ENCODE measurements around the gene CYTL1.

Gene CYTL1

GRCh38 chr4:5041699-5042098 is 22.4 kb upstream of the CYTL1 start:
- H3K27ac ChIP-seq (replicated peaks): no peak overlapping the region
- no peak for TF ChIP-seq REST (IDR thresholded peaks at IDR 0.05; ENCODE audit: insufficient replicate concordance, low read depth)
- no peak for TF ChIP-seq CTCF (IDR thresholded peaks at IDR 0.05; ENCODE audit: insufficient read depth, low read length)
- TF ChIP-seq POLR2AphosphoS5 (IDR thresholded peaks at IDR 0.05; ENCODE audit: low read depth): no peak
- no peak for TF ChIP-seq GABPA (IDR thresholded peaks at IDR 0.05; ENCODE audit: low read depth)
- TF ChIP-seq SPI1 (IDR thresholded peaks at IDR 0.05; ENCODE audit: borderline replicate concordance, low read depth): no peak

GRCh38 chr4:5040856-5041620 is 21.8 kb upstream of the CYTL1 start:
- H3K27ac ChIP-seq (replicated peaks): no peak overlapping the region
- TF ChIP-seq POLR2AphosphoS5 (IDR thresholded peaks at IDR 0.05; ENCODE audit: low read depth): no peak
- TF ChIP-seq SPI1 (IDR thresholded peaks at IDR 0.05; ENCODE audit: borderline replicate concordance, low read depth): no peak
- TF ChIP-seq REST (IDR thresholded peaks at IDR 0.05; ENCODE audit: insufficient replicate concordance, low read depth): no peak
- no peak for TF ChIP-seq GABPA (IDR thresholded peaks at IDR 0.05; ENCODE audit: low read depth)
- no peak for TF ChIP-seq CTCF (IDR thresholded peaks at IDR 0.05; ENCODE audit: insufficient read depth, low read length)
- no peak for DNase-seq (ENCODE audit: low read depth in 1 of 2, low spot score in 1 of 2)
- H3K4me3 ChIP-seq (replicated peaks; ENCODE audit: insufficient read depth, low read length): no peak overlapping the region
- no peaks in the 10 kb centered on the region for H3K27me3 ChIP-seq (ENCODE audit: insufficient read depth, poor library complexity, severe bottlenecking)

More at GRCh38 chr4:5041699-5042098, 22.4 kb upstream of the CYTL1 start:
- DNase-seq (ENCODE audit: low read depth in 1 of 2, low spot score in 1 of 2): no peak
- H3K27me3 ChIP-seq (ENCODE audit: insufficient read depth, poor library complexity, severe bottlenecking): no peaks in the 10 kb centered on the region
- no peak overlapping the region for H3K4me3 ChIP-seq (replicated peaks; ENCODE audit: insufficient read depth, low read length)

GRCh38 chr4:5039800-5040199 is 20.5 kb upstream of the CYTL1 start:
- Histone ChIP-seq H3K27ac (replicated peaks) (no peak overlapping the region), H3K27me3 (ENCODE audit: insufficient read depth, poor library complexity, severe bottlenecking) (no peaks in the 10 kb centered on the region), H3K4me3 (replicated peaks; ENCODE audit: insufficient read depth, low read length) (no peak overlapping the region)
- DNase-seq (ENCODE audit: low read depth in 1 of 2, low spot score in 1 of 2): no peak
- TF ChIP-seq REST (IDR thresholded peaks at IDR 0.05; ENCODE audit: insufficient replicate concordance, low read depth): no peak
- no peak for TF ChIP-seq SPI1 (IDR thresholded peaks at IDR 0.05; ENCODE audit: borderline replicate concordance, low read depth)
- no peak for TF ChIP-seq CTCF (IDR thresholded peaks at IDR 0.05; ENCODE audit: insufficient read depth, low read length)
- no peak for TF ChIP-seq GABPA (IDR thresholded peaks at IDR 0.05; ENCODE audit: low read depth)
- no peak for TF ChIP-seq POLR2AphosphoS5 (IDR thresholded peaks at IDR 0.05; ENCODE audit: low read depth)

Measured in HL-60 (cell line).